ENCODE data around the gene DAD1.

DAD1 gene

DNA sequence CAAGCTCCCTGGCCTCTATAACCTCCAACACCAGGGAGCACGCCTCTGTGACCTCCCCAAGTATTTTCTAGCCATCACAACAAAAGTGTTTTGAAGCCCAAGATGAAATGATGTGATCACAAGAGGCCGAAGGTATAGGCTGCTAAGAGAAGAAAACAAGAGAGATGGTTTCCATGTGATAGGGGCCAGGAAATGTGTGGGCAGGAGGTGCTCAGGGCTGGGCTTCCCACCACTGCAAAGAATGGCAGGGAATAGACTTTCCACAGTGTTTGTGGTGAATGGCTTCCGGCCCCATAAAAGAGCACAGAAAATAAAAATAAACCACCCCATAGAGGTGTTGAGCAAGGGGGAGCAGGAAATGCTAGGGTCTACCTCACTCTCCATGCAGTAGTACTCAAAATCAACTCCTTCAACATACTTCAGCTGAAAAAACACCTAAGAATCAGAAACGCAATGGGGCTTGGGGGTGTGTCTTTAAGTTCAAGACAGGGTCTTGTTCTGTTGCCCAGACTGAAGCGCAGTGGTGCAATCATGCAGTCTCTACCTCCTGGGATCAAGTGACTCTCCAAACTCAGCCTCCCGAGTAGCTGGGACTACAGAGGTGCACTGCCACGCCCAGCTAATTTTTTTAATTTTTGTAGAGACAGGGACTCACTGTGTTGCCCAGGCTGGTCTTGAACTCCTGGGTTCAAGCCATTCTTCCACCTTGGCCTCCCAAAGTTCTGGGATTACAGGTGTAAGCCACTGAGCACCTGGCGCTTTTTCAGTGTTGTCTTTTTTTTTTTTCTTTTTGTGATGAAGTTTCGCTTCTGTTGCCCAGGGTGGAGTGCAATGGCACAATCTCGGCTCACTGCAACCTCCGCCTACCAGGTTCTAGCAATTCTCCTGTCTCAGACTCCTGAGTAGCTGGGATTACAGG is 27.1 kb downstream of the DAD1 start:
- peaks cover 8 to 31% of the 10 kb centered on the region in 2 experiments for H3K36me3 ChIP-seq (ENCODE audit: control insufficient read depth in 2 of 2, insufficient read depth in 1 of 2, low read length in 2 of 2)
- H3K4me3 ChIP-seq (ENCODE audit: low read depth, low read length) = no peak overlapping the region
- H3K27ac ChIP-seq (ENCODE audit: extremely low read depth, low read depth, low read length) = no peak overlapping the region

DNA sequence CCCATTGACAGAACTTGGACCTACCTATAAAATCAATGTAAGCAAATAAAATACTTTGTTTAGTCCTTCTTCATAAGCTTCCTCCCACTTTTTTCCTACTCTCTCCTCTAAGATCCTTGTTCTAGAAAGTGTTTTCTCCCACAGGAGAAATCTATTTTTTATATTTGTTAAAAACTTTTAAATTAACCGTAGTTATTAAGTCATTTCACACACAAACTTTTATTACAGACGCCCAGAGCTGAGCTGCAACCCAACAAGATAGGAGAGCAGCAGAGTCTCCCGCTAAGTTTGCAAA is 27.7 kb downstream of the DAD1 start:
- peaks cover 3% of the 10 kb centered on the region; the same call in 1 of the 2 replicates for H3K4me1 ChIP-seq (ENCODE audit: control insufficient read depth, insufficient read depth, low read length)
- ChIA-PET CTCF (interaction anchor here (0.7 to 3.9 kb wide), 5 partner anchors 10 to 341 kb away, joined by 3 to 43 read pairs (median 4); no protein-coding TSS in a partner anchor), POLR2A (no interaction called here)
- H3K9me3 ChIP-seq (ENCODE audit: control insufficient read depth, insufficient read depth, low read depth, low read length) = no peaks in the 10 kb centered on the region
- peaks cover 4 to 30% of the 10 kb centered on the region in 2 experiments; a peak in 2 of 3 replicates for H3K36me3 ChIP-seq (ENCODE audit: control insufficient read depth in 2 of 2, insufficient read depth in 1 of 2, low read length in 2 of 2)
- H3K27ac ChIP-seq (ENCODE audit: extremely low read depth, low read depth, low read length) = no peak overlapping the region
- no peak overlapping the region for H3K4me3 ChIP-seq (ENCODE audit: low read depth, low read length)
- TF ChIP-seq ZNF114 (tag by site-specific recombination; IDR thresholded peaks at IDR 0.05) (no peak), ZNF501 (tag by site-specific recombination; IDR thresholded peaks at IDR 0.05) (no peak), KLF9 (tag by site-specific recombination; IDR thresholded peaks at IDR 0.05; ENCODE audit: low read depth) (no peak), ZNF560 (tag by site-specific recombination; IDR thresholded peaks at IDR 0.05; ENCODE audit: borderline replicate concordance) (no peak), ZNF239 (tag by site-specific recombination; IDR thresholded peaks at IDR 0.05) (no peak), ZNF791 (tag by site-specific recombination; IDR thresholded peaks at IDR 0.05) (no peak), ZSCAN30 (tag by site-specific recombination; IDR thresholded peaks at IDR 0.05) (no peak), ZNF555 (tag by site-specific recombination; conservative IDR thresholded peaks at IDR 0.05) (no peak), ZXDB (tag by site-specific recombination; IDR thresholded peaks at IDR 0.05) (no peak), ZNF654 (tag by site-specific recombination; IDR thresholded peaks at IDR 0.05; ENCODE audit: low read depth) (no peak), SP2 (tag by site-specific recombination; IDR thresholded peaks at IDR 0.05) (no peak)
- TF ChIP-seq, protein P1, sequence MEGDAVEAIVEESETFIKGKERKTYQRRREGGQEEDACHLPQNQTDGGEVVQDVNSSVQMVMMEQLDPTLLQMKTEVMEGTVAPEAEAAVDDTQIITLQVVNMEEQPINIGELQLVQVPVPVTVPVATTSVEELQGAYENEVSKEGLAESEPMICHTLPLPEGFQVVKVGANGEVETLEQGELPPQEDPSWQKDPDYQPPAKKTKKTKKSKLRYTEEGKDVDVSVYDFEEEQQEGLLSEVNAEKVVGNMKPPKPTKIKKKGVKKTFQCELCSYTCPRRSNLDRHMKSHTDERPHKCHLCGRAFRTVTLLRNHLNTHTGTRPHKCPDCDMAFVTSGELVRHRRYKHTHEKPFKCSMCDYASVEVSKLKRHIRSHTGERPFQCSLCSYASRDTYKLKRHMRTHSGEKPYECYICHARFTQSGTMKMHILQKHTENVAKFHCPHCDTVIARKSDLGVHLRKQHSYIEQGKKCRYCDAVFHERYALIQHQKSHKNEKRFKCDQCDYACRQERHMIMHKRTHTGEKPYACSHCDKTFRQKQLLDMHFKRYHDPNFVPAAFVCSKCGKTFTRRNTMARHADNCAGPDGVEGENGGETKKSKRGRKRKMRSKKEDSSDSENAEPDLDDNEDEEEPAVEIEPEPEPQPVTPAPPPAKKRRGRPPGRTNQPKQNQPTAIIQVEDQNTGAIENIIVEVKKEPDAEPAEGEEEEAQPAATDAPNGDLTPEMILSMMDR (tag by site-specific recombination; IDR thresholded peaks at IDR 0.05) = no peak
- TF ChIP-seq, protein P2, sequence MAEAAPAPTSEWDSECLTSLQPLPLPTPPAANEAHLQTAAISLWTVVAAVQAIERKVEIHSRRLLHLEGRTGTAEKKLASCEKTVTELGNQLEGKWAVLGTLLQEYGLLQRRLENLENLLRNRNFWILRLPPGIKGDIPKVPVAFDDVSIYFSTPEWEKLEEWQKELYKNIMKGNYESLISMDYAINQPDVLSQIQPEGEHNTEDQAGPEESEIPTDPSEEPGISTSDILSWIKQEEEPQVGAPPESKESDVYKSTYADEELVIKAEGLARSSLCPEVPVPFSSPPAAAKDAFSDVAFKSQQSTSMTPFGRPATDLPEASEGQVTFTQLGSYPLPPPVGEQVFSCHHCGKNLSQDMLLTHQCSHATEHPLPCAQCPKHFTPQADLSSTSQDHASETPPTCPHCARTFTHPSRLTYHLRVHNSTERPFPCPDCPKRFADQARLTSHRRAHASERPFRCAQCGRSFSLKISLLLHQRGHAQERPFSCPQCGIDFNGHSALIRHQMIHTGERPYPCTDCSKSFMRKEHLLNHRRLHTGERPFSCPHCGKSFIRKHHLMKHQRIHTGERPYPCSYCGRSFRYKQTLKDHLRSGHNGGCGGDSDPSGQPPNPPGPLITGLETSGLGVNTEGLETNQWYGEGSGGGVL (tag by site-specific recombination; IDR thresholded peaks at IDR 0.05) = no peak

More for the DNA sequence above, 27.1 kb downstream of the DAD1 start:
- Histone ChIP-seq H3K4me1 (ENCODE audit: control insufficient read depth, insufficient read depth, low read length) (peaks cover 3% of the 10 kb centered on the region; the same call in 1 of the 2 replicates), H3K9me3 (ENCODE audit: control insufficient read depth, insufficient read depth, low read depth, low read length) (no peaks in the 10 kb centered on the region)
- POLR2A ChIA-PET = interaction anchor here (0.7 kb wide), 1 partner anchor 339 kb away, joined by 3 read pairs; no protein-coding TSS in a partner anchor
- TF ChIP-seq ZFHX2 (tag by site-specific recombination; conservative IDR thresholded peaks at IDR 0.05) (0 out of 2 replicates have a peak, but pooled peaks have one; percentile 37), ZNF555 (tag by site-specific recombination; conservative IDR thresholded peaks at IDR 0.05) (no peak), MYNN (tag by site-specific recombination; IDR thresholded peaks at IDR 0.05; ENCODE audit: borderline replicate concordance) (no peak), ZNF175 (tag by site-specific recombination; IDR thresholded peaks at IDR 0.05) (no peak), EGR2 (tag by site-specific recombination; IDR thresholded peaks at IDR 0.05; ENCODE audit: low read depth) (peak; percentile 24; the same call in 1 of the 2 replicates), KLF9 (tag by site-specific recombination; IDR thresholded peaks at IDR 0.05; ENCODE audit: low read depth) (peak; percentile 33; the same call in 1 of the 2 replicates), ZNF121 (tag by site-specific recombination; IDR thresholded peaks at IDR 0.05) (no peak)
- TF ChIP-seq, protein P3, sequence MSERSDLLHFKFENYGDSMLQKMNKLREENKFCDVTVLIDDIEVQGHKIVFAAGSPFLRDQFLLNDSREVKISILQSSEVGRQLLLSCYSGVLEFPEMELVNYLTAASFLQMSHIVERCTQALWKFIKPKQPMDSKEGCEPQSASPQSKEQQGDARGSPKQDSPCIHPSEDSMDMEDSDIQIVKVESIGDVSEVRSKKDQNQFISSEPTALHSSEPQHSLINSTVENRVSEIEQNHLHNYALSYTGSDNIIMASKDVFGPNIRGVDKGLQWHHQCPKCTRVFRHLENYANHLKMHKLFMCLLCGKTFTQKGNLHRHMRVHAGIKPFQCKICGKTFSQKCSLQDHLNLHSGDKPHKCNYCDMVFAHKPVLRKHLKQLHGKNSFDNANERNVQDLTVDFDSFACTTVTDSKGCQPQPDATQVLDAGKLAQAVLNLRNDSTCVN (tag by site-specific recombination; optimal IDR thresholded peaks at IDR 0.05) = no peak
- CTCF ChIA-PET = interaction anchor here (0.7 to 3.9 kb wide), 3 partner anchors 9 to 341 kb away, joined by 3 to 43 read pairs (median 4); no protein-coding TSS in a partner anchor
